GM23338 (cell line): ENCODE measurements around the gene OR51M1. TPM values are rescaled to one million over a fixed set of nuclear protein-coding genes. Genes with fewer than 3 reads are reported as not detected.

ENCODE experiments used
- ATAC-seq: fragments of 200-7000 bp; cut with Tn5 transposase; 3 replicates; pipeline ENCODE4 v1.9.1; 2020
- DNase-seq: peaks from one replicate; pipeline ENCODE4 v3.0.0-alpha.2; 2015; ENCODE audit warnings: low spot score
- H2AFZ ChIP-seq: fragments of 200-600 bp; sonication (generic); 2 replicates; pipeline ENCODE4 v1.8.0; 2016; ENCODE audit warnings: antibody characterized with exemption, mild to moderate bottlenecking, moderate library complexity
- H3F3A ChIP-seq: fragments of 200-600 bp; sonication (generic); replicated peaks from 2 replicates; pipeline ENCODE4 v1.8.0; 2017; ENCODE audit warnings: antibody characterized with exemption, mixed run types, low read depth
- H3K27ac ChIP-seq: fragments of 200-600 bp; sonication (generic); 2 replicates; pipeline ENCODE4 v1.6.1; 2016; ENCODE audit warnings: low read depth
- H3K27me3 ChIP-seq: fragments of 200-600 bp; sonication (generic); 2 replicates; pipeline ENCODE4 v1.8.0; 2016; ENCODE audit warnings: mild to moderate bottlenecking, mixed run types, moderate library complexity; ENCODE audit not compliant: insufficient read depth
- H3K36me3 ChIP-seq: fragments of 200-600 bp; sonication (generic); 2 replicates; pipeline ENCODE4 v1.8.0; 2016; ENCODE audit warnings: mild to moderate bottlenecking; ENCODE audit not compliant: insufficient read depth
- H3K4me1 ChIP-seq: fragments of 200-600 bp; sonication (generic); 2 replicates; pipeline ENCODE4 v1.8.0; 2016; ENCODE audit warnings: mild to moderate bottlenecking, moderate library complexity; ENCODE audit not compliant: insufficient read depth
- H3K4me2 ChIP-seq: fragments of 200-600 bp; sonication (generic); 2 replicates; pipeline ENCODE4 v1.7.1; 2017; ENCODE audit warnings: mixed run types
- H3K4me3 ChIP-seq: fragments of 200-600 bp; sonication (generic); 2 replicates; pipeline ENCODE4 v1.6.1; 2016; ENCODE audit warnings: mixed run types
- H3K79me2 ChIP-seq: fragments of 200-600 bp; sonication (generic); replicated peaks from 2 replicates; pipeline ENCODE4 v1.8.0; 2017; ENCODE audit warnings: mild to moderate bottlenecking; ENCODE audit not compliant: insufficient read depth
- H3K9me2 ChIP-seq: fragments of 200-600 bp; sonication (generic); 2 replicates; pipeline ENCODE4 v1.8.0; 2017; ENCODE audit not compliant: insufficient read depth
- H4K20me1 ChIP-seq: fragments of 200-600 bp; sonication (generic); replicated peaks from 2 replicates; pipeline ENCODE4 v1.8.0; 2017; ENCODE audit warnings: mild to moderate bottlenecking; ENCODE audit not compliant: insufficient read depth
- H3K27ac Mint-ChIP-seq: 2 replicates; pipeline ENCODE4 v1.8.0; 2020; ENCODE audit warnings: inconsistent platforms, mild to moderate bottlenecking, moderate library complexity, mixed read lengths
- H3K27me3 Mint-ChIP-seq: 3 replicates; pipeline ENCODE4 v1.8.0; 2022; ENCODE audit warnings: low read depth, mild to moderate bottlenecking, moderate library complexity, mixed read lengths, inconsistent platforms; ENCODE audit not compliant: insufficient read depth, poor library complexity
- H3K36me3 Mint-ChIP-seq: 3 replicates; pipeline ENCODE4 v1.8.0; 2021; ENCODE audit warnings: low read depth, mild to moderate bottlenecking, inconsistent platforms, moderate library complexity, mixed read lengths
- H3K4me1 Mint-ChIP-seq: 3 replicates; pipeline ENCODE4 v1.8.0; 2020; ENCODE audit warnings: mild to moderate bottlenecking, inconsistent platforms, mixed read lengths
- H3K4me3 Mint-ChIP-seq: 3 replicates; pipeline ENCODE4 v1.8.0; 2021; ENCODE audit warnings: moderate library complexity, mild to moderate bottlenecking, inconsistent platforms, mixed read lengths
- H3K9me3 Mint-ChIP-seq: 3 replicates; pipeline ENCODE4 v1.8.0; 2020; ENCODE audit warnings: moderate library complexity, mild to moderate bottlenecking, inconsistent platforms, mixed read lengths
- CREB1 ChIP-seq: fragments of 250-450 bp; sonication (Bioruptor Pico); IDR thresholded peaks from 2 replicates; pipeline ENCODE4 v1.5.0; 2020; ENCODE audit warnings: low read depth, mild to moderate bottlenecking, moderate library complexity
- CTCF ChIP-seq, 2 experiments: fragments of 200-600 bp in 1 of 2; sonication (generic) in 1 of 2; conservative IDR thresholded peaks; 2 replicates each; pipeline versions ENCODE4 v1.5.1 to v1.6.1; 2016 to 2017; ENCODE audit warnings: antibody characterized with exemption in 2 of 2, low read depth in 2 of 2, mild to moderate bottlenecking in 2 of 2, moderate library complexity in 1 of 2
- EZH2 ChIP-seq: fragments of 200-600 bp; sonication (generic); IDR thresholded peaks from one replicate; pipeline ENCODE4 v1.8.0; 2017; ENCODE audit warnings: antibody characterized with exemption, mild to moderate bottlenecking, low read depth; ENCODE audit not compliant: unreplicated experiment
- EZH2phosphoT487 ChIP-seq: fragments of 200-600 bp; sonication (generic); IDR thresholded peaks from one replicate; pipeline ENCODE4 v1.8.1; 2018; ENCODE audit warnings: antibody characterized with exemption; ENCODE audit not compliant: unreplicated experiment
- JUNB ChIP-seq: IDR thresholded peaks from one replicate; pipeline ENCODE4 v1.6.1; 2016; ENCODE audit warnings: antibody characterized with exemption; ENCODE audit not compliant: unreplicated experiment
- NANOG ChIP-seq: IDR thresholded peaks from 2 replicates; pipeline ENCODE4 v1.6.1; 2016; ENCODE audit warnings: antibody characterized with exemption, borderline replicate concordance
- POLR2AphosphoS5 ChIP-seq: IDR thresholded peaks from 2 replicates; pipeline ENCODE4 v1.6.1; 2016; ENCODE audit warnings: antibody characterized with exemption, low read depth
- REST ChIP-seq: IDR thresholded peaks from one replicate; pipeline ENCODE4 v1.6.1; 2018; ENCODE audit warnings: antibody characterized with exemption; ENCODE audit not compliant: unreplicated experiment
- STAT1 ChIP-seq: IDR thresholded peaks from one replicate; pipeline ENCODE4 v1.6.1; 2016; ENCODE audit warnings: antibody characterized with exemption; ENCODE audit not compliant: unreplicated experiment
- ZNF114 ChIP-seq: fragments of 250-450 bp; sonication (Bioruptor Pico); IDR thresholded peaks from 2 replicates; pipeline ENCODE4 v1.5.0; 2020; ENCODE audit warnings: mild to moderate bottlenecking, moderate library complexity
- ZNF331 ChIP-seq: fragments of 250-450 bp; sonication (Bioruptor Pico); IDR thresholded peaks from 2 replicates; pipeline ENCODE4 v1.5.0; 2020; ENCODE audit warnings: low read depth, mild to moderate bottlenecking, moderate library complexity
- polyA plus RNA-seq: library from polyadenylated mRNA; unstranded; fragments of >200 nt; fragmentation: Nextera tagmentation; extraction: Ambion mirVana; gene quantifications from 2 replicates; pipeline ENCODE4 v1.2.1, GENCODE V29; 2016
- total RNA-seq: library from RNA; depleted of rRNA; stranded (reverse); fragments of >200 nt; shearing (Covaris generic); gene quantifications from 2 replicates; pipeline ENCODE4 v1.2.3, GENCODE V29; 2014
- TF ChIP-seq, protein P1 (sequence below): IDR thresholded peaks from 2 replicates; pipeline ENCODE4 v1.6.1; 2016; ENCODE audit warnings: antibody characterized with exemption
- TF ChIP-seq, protein P2 (sequence below): fragments of 250-450 bp; sonication (Bioruptor Pico); IDR thresholded peaks from 2 replicates; pipeline ENCODE4 v1.5.0; 2020; ENCODE audit warnings: mild to moderate bottlenecking, moderate library complexity

OR51M1 gene
- total and polyA plus RNA-seq, 2 experiments from 2014 or later = 0.03 TPM; not detected in 1

- no peaks in the 10 kb centered on the region for H3K36me3 ChIP-seq
- H3F3A ChIP-seq = no peaks in the 10 kb centered on the region
- H4K20me1 ChIP-seq = no peaks in the 10 kb centered on the region
- H3K4me1 ChIP-seq = no peaks in the 10 kb centered on the region; the same call in 1 of the 2 replicates
- ATAC-seq (no peak), DNase-seq (no peak)
- H3K4me2 ChIP-seq = no peak overlapping the region
- no peaks in the 10 kb centered on the region for H3K79me2 ChIP-seq
- H3K4me3 ChIP-seq = no peak overlapping the region
- Mint-ChIP-seq H3K4me1 (peaks cover 7% of the 10 kb centered on the region), H3K9me3 (no peaks in the 10 kb centered on the region; the same call in 2 of the 3 replicates), H3K4me3 (no peak overlapping the region), H3K36me3 (no peaks in the 10 kb centered on the region), H3K27ac (no peak overlapping the region), H3K27me3 (no peaks in the 10 kb centered on the region)
- TF ChIP-seq STAT1 (no peak), CREB1 (no peak), EZH2 (no peak), ZNF331 (no peak), REST (no peak), NANOG (no peak), CTCF (conservative IDR thresholded peaks at IDR 0.05; ENCODE audit: low read depth in 2 of 2) (no peak), JUNB (no peak), POLR2AphosphoS5 (no peak), ZNF114 (no peak), EZH2phosphoT487 (no peak)
- TF ChIP-seq, protein P1, sequence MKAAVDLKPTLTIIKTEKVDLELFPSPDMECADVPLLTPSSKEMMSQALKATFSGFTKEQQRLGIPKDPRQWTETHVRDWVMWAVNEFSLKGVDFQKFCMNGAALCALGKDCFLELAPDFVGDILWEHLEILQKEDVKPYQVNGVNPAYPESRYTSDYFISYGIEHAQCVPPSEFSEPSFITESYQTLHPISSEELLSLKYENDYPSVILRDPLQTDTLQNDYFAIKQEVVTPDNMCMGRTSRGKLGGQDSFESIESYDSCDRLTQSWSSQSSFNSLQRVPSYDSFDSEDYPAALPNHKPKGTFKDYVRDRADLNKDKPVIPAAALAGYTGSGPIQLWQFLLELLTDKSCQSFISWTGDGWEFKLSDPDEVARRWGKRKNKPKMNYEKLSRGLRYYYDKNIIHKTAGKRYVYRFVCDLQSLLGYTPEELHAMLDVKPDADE = no peak
- TF ChIP-seq, protein P2, sequence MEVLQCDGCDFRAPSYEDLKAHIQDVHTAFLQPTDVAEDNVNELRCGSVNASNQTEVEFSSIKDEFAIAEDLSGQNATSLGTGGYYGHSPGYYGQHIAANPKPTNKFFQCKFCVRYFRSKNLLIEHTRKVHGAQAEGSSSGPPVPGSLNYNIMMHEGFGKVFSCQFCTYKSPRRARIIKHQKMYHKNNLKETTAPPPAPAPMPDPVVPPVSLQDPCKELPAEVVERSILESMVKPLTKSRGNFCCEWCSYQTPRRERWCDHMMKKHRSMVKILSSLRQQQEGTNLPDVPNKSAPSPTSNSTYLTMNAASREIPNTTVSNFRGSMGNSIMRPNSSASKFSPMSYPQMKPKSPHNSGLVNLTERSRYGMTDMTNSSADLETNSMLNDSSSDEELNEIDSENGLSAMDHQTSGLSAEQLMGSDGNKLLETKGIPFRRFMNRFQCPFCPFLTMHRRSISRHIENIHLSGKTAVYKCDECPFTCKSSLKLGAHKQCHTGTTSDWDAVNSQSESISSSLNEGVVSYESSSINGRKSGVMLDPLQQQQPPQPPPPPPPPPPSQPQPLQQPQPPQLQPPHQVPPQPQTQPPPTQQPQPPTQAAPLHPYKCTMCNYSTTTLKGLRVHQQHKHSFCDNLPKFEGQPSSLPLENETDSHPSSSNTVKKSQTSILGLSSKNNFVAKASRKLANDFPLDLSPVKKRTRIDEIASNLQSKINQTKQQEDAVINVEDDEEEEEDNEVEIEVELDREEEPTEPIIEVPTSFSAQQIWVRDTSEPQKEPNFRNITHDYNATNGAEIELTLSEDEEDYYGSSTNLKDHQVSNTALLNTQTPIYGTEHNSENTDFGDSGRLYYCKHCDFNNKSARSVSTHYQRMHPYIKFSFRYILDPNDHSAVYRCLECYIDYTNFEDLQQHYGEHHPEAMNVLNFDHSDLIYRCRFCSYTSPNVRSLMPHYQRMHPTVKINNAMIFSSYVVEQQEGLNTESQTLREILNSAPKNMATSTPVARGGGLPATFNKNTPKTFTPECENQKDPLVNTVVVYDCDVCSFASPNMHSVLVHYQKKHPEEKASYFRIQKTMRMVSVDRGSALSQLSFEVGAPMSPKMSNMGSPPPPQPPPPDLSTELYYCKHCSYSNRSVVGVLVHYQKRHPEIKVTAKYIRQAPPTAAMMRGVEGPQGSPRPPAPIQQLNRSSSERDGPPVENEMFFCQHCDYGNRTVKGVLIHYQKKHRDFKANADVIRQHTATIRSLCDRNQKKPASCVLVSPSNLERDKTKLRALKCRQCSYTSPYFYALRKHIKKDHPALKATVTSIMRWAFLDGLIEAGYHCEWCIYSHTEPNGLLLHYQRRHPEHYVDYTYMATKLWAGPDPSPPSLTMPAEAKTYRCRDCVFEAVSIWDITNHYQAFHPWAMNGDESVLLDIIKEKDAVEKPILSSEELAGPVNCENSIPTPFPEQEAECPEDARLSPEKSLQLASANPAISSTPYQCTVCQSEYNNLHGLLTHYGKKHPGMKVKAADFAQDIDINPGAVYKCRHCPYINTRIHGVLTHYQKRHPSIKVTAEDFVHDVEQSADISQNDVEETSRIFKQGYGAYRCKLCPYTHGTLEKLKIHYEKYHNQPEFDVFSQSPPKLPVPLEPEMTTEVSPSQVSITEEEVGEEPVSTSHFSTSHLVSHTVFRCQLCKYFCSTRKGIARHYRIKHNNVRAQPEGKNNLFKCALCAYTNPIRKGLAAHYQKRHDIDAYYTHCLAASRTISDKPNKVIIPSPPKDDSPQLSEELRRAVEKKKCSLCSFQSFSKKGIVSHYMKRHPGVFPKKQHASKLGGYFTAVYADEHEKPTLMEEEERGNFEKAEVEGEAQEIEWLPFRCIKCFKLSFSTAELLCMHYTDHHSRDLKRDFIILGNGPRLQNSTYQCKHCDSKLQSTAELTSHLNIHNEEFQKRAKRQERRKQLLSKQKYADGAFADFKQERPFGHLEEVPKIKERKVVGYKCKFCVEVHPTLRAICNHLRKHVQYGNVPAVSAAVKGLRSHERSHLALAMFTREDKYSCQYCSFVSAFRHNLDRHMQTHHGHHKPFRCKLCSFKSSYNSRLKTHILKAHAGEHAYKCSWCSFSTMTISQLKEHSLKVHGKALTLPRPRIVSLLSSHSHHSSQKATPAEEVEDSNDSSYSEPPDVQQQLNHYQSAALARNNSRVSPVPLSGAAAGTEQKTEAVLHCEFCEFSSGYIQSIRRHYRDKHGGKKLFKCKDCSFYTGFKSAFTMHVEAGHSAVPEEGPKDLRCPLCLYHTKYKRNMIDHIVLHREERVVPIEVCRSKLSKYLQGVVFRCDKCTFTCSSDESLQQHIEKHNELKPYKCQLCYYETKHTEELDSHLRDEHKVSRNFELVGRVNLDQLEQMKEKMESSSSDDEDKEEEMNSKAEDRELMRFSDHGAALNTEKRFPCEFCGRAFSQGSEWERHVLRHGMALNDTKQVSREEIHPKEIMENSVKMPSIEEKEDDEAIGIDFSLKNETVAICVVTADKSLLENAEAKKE (CRISPR knock-in tag) = no peak
- no peak overlapping the region for H3K27ac ChIP-seq
- H3K27me3 ChIP-seq = no peaks in the 10 kb centered on the region
- H2AFZ ChIP-seq = no peak overlapping the region
- H3K9me2 ChIP-seq = peaks cover 6% of the 10 kb centered on the region; the same call in 1 of the 2 replicates
Measured at GRCh38 chr11:5339771-5340322, 43.8 kb upstream of the OR51M1 start.
